Transverse colon (tissue), 4 donors: ENCODE results near the gene PALB2. TPM values are rescaled to one million over a fixed set of nuclear protein-coding genes. Genes with fewer than 3 reads are reported as not detected.

Experiments used
- DNase-seq: peaks from one replicate; pipeline ENCODE4 v3.0.0-alpha.2; 2019
- H3K27ac ChIP-seq, 4 donors: fragments of 200-600 bp; sonication (generic); 2 replicates each; pipeline ENCODE4 v1.5.1; 2016 to 2018; ENCODE audit warnings: inconsistent platforms in 4 of 4
- H3K27me3 ChIP-seq: fragments of 200-600 bp; sonication (generic); 2 replicates; pipeline ENCODE4 v1.5.1; 2017; ENCODE audit warnings: inconsistent platforms
- H3K36me3 ChIP-seq, 4 donors: fragments of 200-600 bp; sonication (generic); 2 replicates each; pipeline ENCODE4 v1.5.1; 2017 to 2019; ENCODE audit warnings: inconsistent platforms in 4 of 4
- H3K4me1 ChIP-seq, 4 donors: fragments of 200-600 bp; sonication (generic); 2 replicates each; pipeline ENCODE4 v1.5.1; 2017 to 2020; ENCODE audit warnings: inconsistent platforms in 4 of 4
- H3K4me3 ChIP-seq, 4 donors: fragments of 200-600 bp; sonication (generic); 1 replicate in 1 of 4; 2 replicates in 3 of 4; pipeline versions ENCODE4 v1.5.1 to v1.6.1; 2017 to 2019; ENCODE audit warnings: inconsistent platforms in 4 of 4
- H3K9me3 ChIP-seq, 2 donors: fragments of 200-600 bp; sonication (generic); 2 replicates each; pipeline ENCODE4 v1.5.1; 2017 to 2019; ENCODE audit warnings: inconsistent platforms in 2 of 2
- CTCF ChIP-seq, 5 experiments: fragments of 200-600 bp in 3 of 5; fragments of 450-650 bp in 2 of 5; sonication (generic) in 3 of 5; IDR thresholded peaks; 1 replicate in 2 of 5; 2 replicates in 3 of 5; pipeline ENCODE4 v1.5.1; 2016 to 2017; ENCODE audit warnings: antibody characterized with exemption in 5 of 5, inconsistent platforms in 3 of 5, mild to moderate bottlenecking in 2 of 5, moderate library complexity in 1 of 5
- EP300 ChIP-seq: sonication (generic); formaldehyde crosslinking; IDR thresholded peaks from one replicate; pipeline ENCODE4 v1.6.1; 2017; ENCODE audit warnings: antibody characterized with exemption, low read depth
- POLR2A ChIP-seq: fragments of 450-650 bp; IDR thresholded peaks from one replicate; pipeline ENCODE4 v1.6.1; 2016; ENCODE audit warnings: antibody characterized with exemption, mild to moderate bottlenecking, moderate library complexity
- POLR2AphosphoS5 ChIP-seq, 3 donors: sonication (generic); formaldehyde crosslinking; IDR thresholded peaks; one replicate each; pipeline ENCODE4 v1.6.1; 2016; ENCODE audit warnings: antibody characterized with exemption in 3 of 3
- WGBS, 2 donors: methylation state at CpG; one replicate each; pipeline ENCODE4 v1.1.5; 2018; ENCODE audit warnings: low coverage in 1 of 2; 5-methylcytosine and 5-hydroxymethylcytosine counted together
- in situ Hi-C, 4 donors: fragments of 200-750 bp; cut with MboI; loops; one replicate each; pipeline versions ENCODE4 v1.15.0 to v1.15.1; 2017; ENCODE audit warnings: low sequenced_read_pairs in 3 of 4, low pct_ligation_motif_present in 1 of 4, low pct_unique_long_range_greater_than_20kb in 1 of 4
- intact Hi-C: fragments of 100-400 bp; cut with DNase I; formaldehyde crosslinking; loops from one replicate; pipeline ENCODE4 v1.15.1; 2023; ENCODE audit warnings: low total_unique reads
- total RNA-seq, 4 donors: library from RNA; depleted of rRNA; stranded (reverse); fragments of >200 nt; gene quantifications; one replicate each; pipeline ENCODE4 v1.1.0, GENCODE V29; 2016

The PALB2 gene
- total RNA-seq, 4 donors from 2014 or later = 1.4 to 10.6 (median 8.0) TPM

GRCh38 chr16:23608194-23608593 is 32.9 kb downstream of the PALB2 start:
- H3K27ac ChIP-seq = no peak overlapping the region

GRCh38 chr16:23607726-23608125 is 33.4 kb downstream of the PALB2 start:
- Histone ChIP-seq H3K9me3 (no peaks in the 10 kb centered on the region), H3K36me3 (peaks cover 0 to 7% (median 2%) of the 10 kb centered on the region in 4 donors), H3K27ac (no peak overlapping the region), H3K4me1 (no peaks in the 10 kb centered on the region), H3K27me3 (no peaks in the 10 kb centered on the region), H3K4me3 (no peak overlapping the region)
- WGBS, 2 donors = 81 to 85% methylated on average over 6 of the region's 6 CpGs
- intact Hi-C loops = no loop called here
- in situ Hi-C loops = no loop called here
- no peak for TF ChIP-seq POLR2AphosphoS5 (IDR thresholded peaks at IDR 0.05)
- TF ChIP-seq CTCF (IDR thresholded peaks at IDR 0.05) = no peak
- no peak for TF ChIP-seq EP300
- TF ChIP-seq POLR2A = no peak
- DNase-seq = no peak

More at GRCh38 chr16:23608194-23608593, 32.9 kb downstream of the PALB2 start:
- H3K4me1 ChIP-seq = no peaks in the 10 kb centered on the region
- TF ChIP-seq POLR2AphosphoS5 (IDR thresholded peaks at IDR 0.05) = no peak
- TF ChIP-seq CTCF (IDR thresholded peaks at IDR 0.05) = no peak
- no peak for TF ChIP-seq EP300
- no peak for TF ChIP-seq POLR2A
- in situ Hi-C loops = no loop called here
- DNase-seq = no peak
- intact Hi-C loops = no loop called here
- H3K36me3 ChIP-seq = peaks cover 0 to 7% (median 2%) of the 10 kb centered on the region in 4 donors
- H3K27me3 ChIP-seq = no peaks in the 10 kb centered on the region
- H3K4me3 ChIP-seq = no peak overlapping the region
- WGBS, 2 donors = 76 to 86% methylated on average over 4 of the region's 4 CpGs
- H3K9me3 ChIP-seq = no peaks in the 10 kb centered on the region

- intact Hi-C loops (no loop called here), in situ Hi-C loops (no loop called here)
- Histone ChIP-seq H3K36me3 (peaks cover 0 to 13% (median 3%) of the 10 kb centered on the region in 4 donors), H3K4me1 (peaks cover 12 to 22% (median 14%) of the 10 kb centered on the region in 4 donors), H3K4me3 (no peak overlapping the region), H3K9me3 (no peaks in the 10 kb centered on the region), H3K27me3 (no peaks in the 10 kb centered on the region), H3K27ac (no peak overlapping the region)
- peak; percentile 18 for DNase-seq
- WGBS, 2 donors = 79 to 86% methylated on average over 10 to 11 of the region's 11 CpGs
- no peak for TF ChIP-seq POLR2A
- no peak for TF ChIP-seq POLR2AphosphoS5 (IDR thresholded peaks at IDR 0.05)
- TF ChIP-seq EP300 = no peak
- no peak for TF ChIP-seq CTCF (IDR thresholded peaks at IDR 0.05)
Observed at GRCh38 chr16:23597003-23597756, 43.9 kb downstream of the PALB2 start.

- in situ Hi-C loops (no loop called here), intact Hi-C loops (no loop called here)
- no peaks in the 10 kb centered on the region for H3K9me3 ChIP-seq
- peak; percentile 93 for DNase-seq
- H3K27ac ChIP-seq = peak within 1 kb of the TSS; percentile 83 to 92 (median 88)
- TF ChIP-seq POLR2AphosphoS5 (IDR thresholded peaks at IDR 0.05) (peak; percentile 44 to 68 (median 65)), CTCF (IDR thresholded peaks at IDR 0.05) (peak; percentile 95 to 100 (median 100)), EP300 (no peak), POLR2A (peak; percentile 40)
- no peaks in the 10 kb centered on the region for H3K27me3 ChIP-seq
- peak within 1 kb of the TSS; percentile 75 to 98 (median 94) for H3K4me3 ChIP-seq
- H3K36me3 ChIP-seq = peaks cover 0 to 13% (median 0%) of the 10 kb centered on the region in 4 donors
- 3 to 13% methylated on average over 4 to 41 of the region's 67 CpGs for WGBS, 2 donors
- peaks cover 12 to 22% (median 14%) of the 10 kb centered on the region in 4 donors for H3K4me1 ChIP-seq
Observed at GRCh38 chr16:23595951-23596720, 45.0 kb downstream of the PALB2 start, which contains the start of gene NDUFAB1. TSS of gene NDUFAB1 (minus strand) at chr16:23596316. CDS start at chr16:23596290, 26 bp downstream.
